NCI-H82 treated with DMSO at 0.1 percent for 48 hours (cell line): ENCODE results near the gene RBM6.
"Not testable (repeated sequence)": the region's sequence is repeated elsewhere in the genome, so short reads cannot be mapped to it uniquely, and the experiment has no call there.

Experiments used
- DNase-seq: peaks from one replicate; lab custom pipeline; 2025; ENCODE audit not compliant: unreplicated experiment; lab: John Stamatoyannopoulos, UW

Gene RBM6

GRCh38 chr3:49939858-49940666 lies at the start of gene RBM6:
Gene RBM6, plus strand, starts transcription at chr3:49940150. Its CDS starts 22,492 bp downstream, at chr3:49962642.
- peak; percentile 88 for DNase-seq

GRCh38 chr3:49895791-49896190 lies 44.2 kb upstream of the RBM6 start:
- no peak for DNase-seq

- DNase-seq, result no peak
Observed at GRCh38 chr3:49896345-49896744, 43.6 kb upstream of the RBM6 start.

GRCh38 chr3:49898991-49899390 lies 41.0 kb upstream of the RBM6 start:
- DNase-seq, result no peak

- peak; percentile 4 for DNase-seq
Observed at GRCh38 chr3:49899815-49900214, 40.1 kb upstream of the RBM6 start.

- DNase-seq, result no peak
Observed at GRCh38 chr3:49900491-49901153, 39.3 kb upstream of the RBM6 start.

GRCh38 chr3:49901366-49902339 lies 38.3 kb upstream of the RBM6 start:
- no peak for DNase-seq

- DNase-seq, result no peak
Observed at GRCh38 chr3:49902511-49903345, 37.2 kb upstream of the RBM6 start.

GRCh38 chr3:49903451-49904424 lies 36.2 kb upstream of the RBM6 start, which contains the start of gene MST1R:
Gene MST1R, minus strand, starts transcription at chr3:49903873. Its CDS starts 264 bp downstream, at chr3:49903609.
- no peak for DNase-seq

- DNase-seq, result not testable (repeated sequence)
Observed at GRCh38 chr3:49904448-49904847, 35.5 kb upstream of the RBM6 start.

- DNase-seq, result no peak
Observed at GRCh38 chr3:49906073-49906743, 33.7 kb upstream of the RBM6 start.

GRCh38 chr3:49908373-49909199 lies 31.4 kb upstream of the RBM6 start:
- no peak for DNase-seq

- DNase-seq, result no peak
Observed at GRCh38 chr3:49910409-49911123, 29.4 kb upstream of the RBM6 start.

GRCh38 chr3:49911124-49911420 lies 28.9 kb upstream of the RBM6 start:
- DNase-seq, result no peak

GRCh38 chr3:49911611-49912010 lies 28.3 kb upstream of the RBM6 start:
- DNase-seq, result no peak

GRCh38 chr3:49912881-49913281 lies 27.1 kb upstream of the RBM6 start:
- peak; percentile 74 for DNase-seq

GRCh38 chr3:49914906-49915305 lies 25.0 kb upstream of the RBM6 start:
- peak; percentile 43 for DNase-seq
